Activated gamma-delta T cell treated with anti-CD3 and anti-CD28 coated beads, Interleukin-2, amount 50 U/mL, for 16 hours (primary cell): Measurements from ENCODE around the gene ADAT3.
A peak's percentile ranks its signal among the peaks of the same experiment; 100 is the strongest.
"Not testable (repeated sequence)": the region's sequence is repeated elsewhere in the genome, so short reads cannot be mapped to it uniquely, and the experiment has no call there.

ENCODE experiments used
- DNase-seq: peaks from one replicate; pipeline ENCODE4 v3.0.0-alpha.2; 2020; ENCODE audit warnings: low read depth

ADAT3 gene

GRCh38 chr19:1882786-1883692 lies 22.2 kb upstream of the ADAT3 start:
- no peak for DNase-seq

GRCh38 chr19:1883784-1884183 lies 21.4 kb upstream of the ADAT3 start:
- no peak for DNase-seq

GRCh38 chr19:1884291-1884718 lies 20.9 kb upstream of the ADAT3 start:
- peak; percentile 65 for DNase-seq

- DNase-seq, result no peak
These were observed 20.4 kb upstream of the ADAT3 start for GRCh38 chr19:1884719-1885334.

GRCh38 chr19:1885398-1886119 lies 19.6 kb upstream of the ADAT3 start, which contains the start of gene ABHD17A:
TSS of gene ABHD17A (minus strand) at chr19:1885496. CDS start at chr19:1881566, 3,930 bp downstream.
- DNase-seq, result peak; percentile 94

GRCh38 chr19:1886360-1886759 lies 18.8 kb upstream of the ADAT3 start:
- DNase-seq, result not testable (repeated sequence)

- DNase-seq, result no peak
These were observed 16.8 kb upstream of the ADAT3 start for GRCh38 chr19:1888385-1888784.

GRCh38 chr19:1889907-1890306 lies 15.3 kb upstream of the ADAT3 start:
- no peak for DNase-seq

- no peak for DNase-seq
These were observed 11.4 kb upstream of the ADAT3 start for GRCh38 chr19:1893791-1894190.

- DNase-seq, result no peak
These were observed 8.7 kb upstream of the ADAT3 start for GRCh38 chr19:1896508-1896907.

- no peak for DNase-seq
These were observed 3.2 kb upstream of the ADAT3 start for GRCh38 chr19:1901940-1902404.

- DNase-seq, result no peak
These were observed 2.3 kb upstream of the ADAT3 start for GRCh38 chr19:1902923-1903322.

GRCh38 chr19:1904860-1905109 lies 414 bp upstream of the ADAT3 start:
- DNase-seq, result no peak

GRCh38 chr19:1905863-1906375 lies 720 bp downstream of the ADAT3 start:
- DNase-seq, result no peak

GRCh38 chr19:1906985-1907562 lies 1.9 kb downstream of the ADAT3 start:
- DNase-seq, result no peak

GRCh38 chr19:1907563-1908363 lies 2.6 kb downstream of the ADAT3 start:
- no peak for DNase-seq

GRCh38 chr19:1908364-1908678 lies 3.1 kb downstream of the ADAT3 start:
- DNase-seq, result no peak

- DNase-seq, result no peak
These were observed 4.5 kb downstream of the ADAT3 start for GRCh38 chr19:1909761-1910080.

- DNase-seq, result no peak
These were observed 5.0 kb downstream of the ADAT3 start for GRCh38 chr19:1910177-1910576.

GRCh38 chr19:1911098-1911497 lies 5.9 kb downstream of the ADAT3 start:
- no peak for DNase-seq

GRCh38 chr19:1911995-1912394 lies 6.8 kb downstream of the ADAT3 start:
- DNase-seq, result no peak
